Left lobe of liver (tissue), 2 donors: Measurements from ENCODE around the gene HES5. TPM values are rescaled to one million over a fixed set of nuclear protein-coding genes. Genes with fewer than 3 reads are reported as not detected.

Experiments
- ATAC-seq: fragments of 200-7000 bp; cut with Tn5 transposase; one replicate; pipeline ENCODE4 v1.9.1; 2020; ENCODE audit warnings: mild to moderate bottlenecking, moderate library complexity
- DNase-seq: peaks from one replicate; pipeline ENCODE4 v3.0.0-alpha.2; 2020; ENCODE audit warnings: low spot score
- total RNA-seq: library from RNA; stranded (reverse); gene quantifications from one replicate; pipeline ENCODE4 v1.2.1, GENCODE V29; 2021
- donor health status: DM: no; HTN: no; CAD: no; lungs with moderate emphysema.
- donor health status: DM: no; HTN: yes; CAD: no.

The HES5 gene
- total RNA-seq, 1 donor from 2014 or later, result 0.28 TPM

- ATAC-seq (no peak), DNase-seq (no peak)
These were observed 12.1 kb downstream of the HES5 start for GRCh38 chr1:2517966-2518365.

- ATAC-seq, result no peak
- no peak for DNase-seq
These were observed 13.1 kb downstream of the HES5 start for GRCh38 chr1:2516946-2517345.

- no peak for ATAC-seq
- no peak for DNase-seq
These were observed 13.9 kb downstream of the HES5 start for GRCh38 chr1:2516124-2516523.

GRCh38 chr1:2515763-2516080 lies 14.3 kb downstream of the HES5 start:
- ATAC-seq, result no peak
- no peak for DNase-seq

GRCh38 chr1:2514863-2515762 lies 14.9 kb downstream of the HES5 start:
- DNase-seq (no peak), ATAC-seq (no peak)

GRCh38 chr1:2513939-2514652 lies 16.0 kb downstream of the HES5 start:
- DNase-seq (no peak), ATAC-seq (no peak)

- ATAC-seq (no peak), DNase-seq (no peak)
These were observed 17.1 kb downstream of the HES5 start for GRCh38 chr1:2512862-2513421.

- ATAC-seq (no peak), DNase-seq (no peak)
These were observed 19.5 kb downstream of the HES5 start for GRCh38 chr1:2510366-2511155.

- peak; percentile 47 for ATAC-seq
These were observed 20.5 kb downstream of the HES5 start for GRCh38 chr1:2509589-2509988.

GRCh38 chr1:2508751-2509150 lies 21.3 kb downstream of the HES5 start:
- ATAC-seq, result no peak

More at GRCh38 chr1:2509589-2509988, 20.5 kb downstream of the HES5 start:
- peak; percentile 56 for DNase-seq

GRCh38 chr1:2508180-2508579 lies 21.9 kb downstream of the HES5 start:
- ATAC-seq (no peak), DNase-seq (no peak)

More at GRCh38 chr1:2508751-2509150, 21.3 kb downstream of the HES5 start:
- DNase-seq, result no peak

GRCh38 chr1:2507744-2508155 lies 22.3 kb downstream of the HES5 start:
- no peak for DNase-seq
- no peak for ATAC-seq

- ATAC-seq (peak; percentile 45), DNase-seq (no peak)
These were observed 23.0 kb downstream of the HES5 start for GRCh38 chr1:2506901-2507565.

- ATAC-seq, result no peak
- no peak for DNase-seq
These were observed 23.8 kb downstream of the HES5 start for GRCh38 chr1:2506007-2506860.

- ATAC-seq, result peak; percentile 7
- DNase-seq, result no peak
These were observed 24.5 kb downstream of the HES5 start for GRCh38 chr1:2505461-2505994.

- no peak for ATAC-seq
- no peak for DNase-seq
These were observed 25.2 kb downstream of the HES5 start for GRCh38 chr1:2504949-2505272.

GRCh38 chr1:2504225-2504948 lies 25.7 kb downstream of the HES5 start:
- DNase-seq (no peak), ATAC-seq (no peak)

GRCh38 chr1:2503554-2504224 lies 26.4 kb downstream of the HES5 start:
- DNase-seq (no peak), ATAC-seq (no peak)
